ENCODE measurements around the gene SMARCB1. TPM values are rescaled to one million over a fixed set of nuclear protein-coding genes. Genes with fewer than 3 reads are reported as not detected.

Gene SMARCB1
- total and polyA plus RNA-seq, 8 donors: 52.4 to 166 (median 138) TPM

GRCh38 chr22:23779731-23780130 is 7.0 kb upstream of the SMARCB1 start:
- H3K4me3 ChIP-seq: no peak overlapping the region
- TF ChIP-seq CTCF (IDR thresholded peaks at IDR 0.05): no peak
- DNase-seq: no peak
- intact Hi-C loops (cut with DNase I): loop anchor here in 1 of 2 donors (10.0 kb wide), 1 partner anchor 55 kb away; the partner anchor contains the start of gene DERL3
- ATAC-seq: no peak
- no peaks in the 10 kb centered on the region for H3K9me3 ChIP-seq
- no peak overlapping the region for H3K27ac ChIP-seq
- H3K27me3 ChIP-seq: no peaks in the 10 kb centered on the region
- H3K36me3 ChIP-seq: no peaks in the 10 kb centered on the region
- no peaks in the 10 kb centered on the region for H3K4me1 ChIP-seq

- DNase-seq (no peak), ATAC-seq (no peak)
- Histone ChIP-seq H3K4me3 (no peak overlapping the region), H3K27ac (no peak overlapping the region), H3K36me3 (no peaks in the 10 kb centered on the region), H3K4me1 (no peaks in the 10 kb centered on the region), H3K9me3 (no peaks in the 10 kb centered on the region), H3K27me3 (no peaks in the 10 kb centered on the region)
- intact Hi-C loops (cut with DNase I): loop anchor here in 1 of 2 donors (10.0 kb wide), 1 partner anchor 55 kb away; the partner anchor contains the start of gene DERL3
- TF ChIP-seq CTCF (IDR thresholded peaks at IDR 0.05): no peak
Measured at GRCh38 chr22:23780146-23780748, 6.5 kb upstream of the SMARCB1 start.

GRCh38 chr22:23781065-23781464 is 5.7 kb upstream of the SMARCB1 start:
- Histone ChIP-seq H3K9me3 (no peaks in the 10 kb centered on the region), H3K4me3 (no peak overlapping the region), H3K27ac (no peak overlapping the region), H3K4me1 (peaks cover 0 to under 1% of the 10 kb centered on the region in 2 donors), H3K36me3 (no peaks in the 10 kb centered on the region), H3K27me3 (no peaks in the 10 kb centered on the region)
- ATAC-seq (no peak), DNase-seq (no peak)
- no peak for TF ChIP-seq CTCF (IDR thresholded peaks at IDR 0.05)
- intact Hi-C loops (cut with DNase I): loop anchor here in 1 of 2 donors (10.0 kb wide), 1 partner anchor 54 kb away; the partner anchor contains the start of gene DERL3

- ATAC-seq (no peak), DNase-seq (no peak)
- Histone ChIP-seq H3K4me1 (peaks cover 3 to 6% of the 10 kb centered on the region in 2 donors), H3K36me3 (no peaks in the 10 kb centered on the region), H3K4me3 (no peak overlapping the region), H3K27ac (no peak overlapping the region), H3K9me3 (no peaks in the 10 kb centered on the region), H3K27me3 (no peaks in the 10 kb centered on the region)
- intact Hi-C loops (cut with DNase I): loop anchor here in 1 of 2 donors (10.0 kb wide), 1 partner anchor 53 kb away; the partner anchor contains the start of gene DERL3
- TF ChIP-seq CTCF (IDR thresholded peaks at IDR 0.05): no peak
Measured at GRCh38 chr22:23781511-23782183, 5.1 kb upstream of the SMARCB1 start.

- H3K27ac ChIP-seq: no peak overlapping the region
- H3K4me3 ChIP-seq: no peak overlapping the region
- H3K4me1 ChIP-seq: peaks cover 3 to 7% of the 10 kb centered on the region in 2 donors
- H3K27me3 ChIP-seq: no peaks in the 10 kb centered on the region
- no peak for TF ChIP-seq CTCF (IDR thresholded peaks at IDR 0.05)
- no peak for DNase-seq
- no peaks in the 10 kb centered on the region for H3K9me3 ChIP-seq
- ATAC-seq: no peak
- intact Hi-C loops (cut with DNase I): loop anchor here in 1 of 2 donors (10.0 kb wide), 1 partner anchor 53 kb away; the partner anchor contains the start of gene DERL3
- no peaks in the 10 kb centered on the region for H3K36me3 ChIP-seq
Measured at GRCh38 chr22:23782252-23782651, 4.5 kb upstream of the SMARCB1 start.
